ENCODE results near the gene SGCB.

DNA sequence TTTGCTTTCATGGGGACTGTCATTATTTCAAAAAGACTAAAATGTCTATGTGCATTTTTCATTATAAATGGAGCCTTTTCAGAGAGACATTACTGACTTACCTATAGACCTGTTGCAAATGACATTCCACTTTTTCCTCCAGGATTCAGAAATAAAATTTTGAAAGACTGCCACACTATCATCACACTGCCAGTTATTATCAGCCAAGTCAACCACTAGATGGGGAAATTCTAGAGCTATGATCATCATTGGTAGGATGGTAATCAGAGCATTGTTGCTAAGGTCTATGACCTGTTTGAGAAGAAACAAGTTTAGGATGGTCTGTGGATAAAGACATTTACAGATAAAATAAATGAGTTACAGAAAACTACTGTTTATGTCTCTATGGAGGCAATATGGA, 40.5 kb downstream of the SGCB start:
- TF ChIP-seq EP300 (IDR thresholded peaks at IDR 0.05), result no peak
- TF ChIP-seq, protein P1, sequence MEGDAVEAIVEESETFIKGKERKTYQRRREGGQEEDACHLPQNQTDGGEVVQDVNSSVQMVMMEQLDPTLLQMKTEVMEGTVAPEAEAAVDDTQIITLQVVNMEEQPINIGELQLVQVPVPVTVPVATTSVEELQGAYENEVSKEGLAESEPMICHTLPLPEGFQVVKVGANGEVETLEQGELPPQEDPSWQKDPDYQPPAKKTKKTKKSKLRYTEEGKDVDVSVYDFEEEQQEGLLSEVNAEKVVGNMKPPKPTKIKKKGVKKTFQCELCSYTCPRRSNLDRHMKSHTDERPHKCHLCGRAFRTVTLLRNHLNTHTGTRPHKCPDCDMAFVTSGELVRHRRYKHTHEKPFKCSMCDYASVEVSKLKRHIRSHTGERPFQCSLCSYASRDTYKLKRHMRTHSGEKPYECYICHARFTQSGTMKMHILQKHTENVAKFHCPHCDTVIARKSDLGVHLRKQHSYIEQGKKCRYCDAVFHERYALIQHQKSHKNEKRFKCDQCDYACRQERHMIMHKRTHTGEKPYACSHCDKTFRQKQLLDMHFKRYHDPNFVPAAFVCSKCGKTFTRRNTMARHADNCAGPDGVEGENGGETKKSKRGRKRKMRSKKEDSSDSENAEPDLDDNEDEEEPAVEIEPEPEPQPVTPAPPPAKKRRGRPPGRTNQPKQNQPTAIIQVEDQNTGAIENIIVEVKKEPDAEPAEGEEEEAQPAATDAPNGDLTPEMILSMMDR (IDR thresholded peaks at IDR 0.05), result no peak
